Cardiac fibroblast (primary cell): ENCODE results near the gene TP53.

Experiments used
- DNase-seq, 2 donors: peaks; one replicate each; pipeline versions ENCODE4 v3.0.0 to v3.0.0-alpha.2; 2010; ENCODE audit warnings: low read depth in 2 of 2
- H3K4me3 ChIP-seq, 2 donors: replicated peaks in 1 of 2; 1 replicate in 1 of 2; 2 replicates in 1 of 2; pipeline ENCODE4 v1.5.1; 2011; ENCODE audit warnings: low read depth in 2 of 2, low read length in 2 of 2, mild to moderate bottlenecking in 2 of 2, moderate library complexity in 1 of 2
- TF ChIP-seq, protein P1 (sequence below): IDR thresholded peaks from one replicate; pipeline ENCODE4 v1.5.1; 2011; ENCODE audit warnings: low read depth, mild to moderate bottlenecking, low read length, inconsistent platforms

TP53 gene

DNA sequence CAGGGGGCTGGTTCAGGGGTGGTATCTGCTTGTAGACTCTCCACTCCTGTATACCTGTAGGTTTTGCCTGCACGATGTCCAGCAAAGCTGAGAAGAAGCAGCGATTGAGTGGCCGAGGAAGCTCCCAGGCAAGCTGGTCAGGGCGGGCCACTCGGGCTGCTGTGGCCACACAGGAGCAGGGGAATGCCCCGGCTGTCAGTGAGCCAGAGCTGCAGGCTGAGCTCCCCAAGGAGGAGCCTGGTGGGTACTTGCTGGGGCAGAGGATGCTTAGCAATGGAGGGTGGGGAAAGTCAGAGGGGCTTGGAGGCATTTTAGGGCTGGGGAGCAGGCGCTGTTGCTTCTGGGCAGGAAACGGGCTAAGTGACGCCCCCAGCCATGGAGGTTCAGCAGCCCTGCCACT lies 32.4 kb upstream of the TP53 start:
- H3K4me3 ChIP-seq: no peak overlapping the region
- DNase-seq: no peak
- TF ChIP-seq, protein P1, sequence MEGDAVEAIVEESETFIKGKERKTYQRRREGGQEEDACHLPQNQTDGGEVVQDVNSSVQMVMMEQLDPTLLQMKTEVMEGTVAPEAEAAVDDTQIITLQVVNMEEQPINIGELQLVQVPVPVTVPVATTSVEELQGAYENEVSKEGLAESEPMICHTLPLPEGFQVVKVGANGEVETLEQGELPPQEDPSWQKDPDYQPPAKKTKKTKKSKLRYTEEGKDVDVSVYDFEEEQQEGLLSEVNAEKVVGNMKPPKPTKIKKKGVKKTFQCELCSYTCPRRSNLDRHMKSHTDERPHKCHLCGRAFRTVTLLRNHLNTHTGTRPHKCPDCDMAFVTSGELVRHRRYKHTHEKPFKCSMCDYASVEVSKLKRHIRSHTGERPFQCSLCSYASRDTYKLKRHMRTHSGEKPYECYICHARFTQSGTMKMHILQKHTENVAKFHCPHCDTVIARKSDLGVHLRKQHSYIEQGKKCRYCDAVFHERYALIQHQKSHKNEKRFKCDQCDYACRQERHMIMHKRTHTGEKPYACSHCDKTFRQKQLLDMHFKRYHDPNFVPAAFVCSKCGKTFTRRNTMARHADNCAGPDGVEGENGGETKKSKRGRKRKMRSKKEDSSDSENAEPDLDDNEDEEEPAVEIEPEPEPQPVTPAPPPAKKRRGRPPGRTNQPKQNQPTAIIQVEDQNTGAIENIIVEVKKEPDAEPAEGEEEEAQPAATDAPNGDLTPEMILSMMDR: no peak

- TF ChIP-seq, protein P1: no peak
- DNase-seq: no peak
- H3K4me3 ChIP-seq: peak overlapping the region; percentile 68 to 71
These were observed 30.6 kb upstream of the TP53 start for GRCh38 chr17:7717756-7718350.

GRCh38 chr17:7716901-7717755 lies 29.8 kb upstream of the TP53 start, which contains the start of gene DNAH2:
TSS of gene DNAH2 (plus strand) at chr17:7717744. CDS start at chr17:7719735, 1,991 bp downstream.
- TF ChIP-seq, protein P1: peak; percentile 40
- peak within 1 kb of the TSS; percentile 68 to 71 for H3K4me3 ChIP-seq
- peak; percentile 92 to 96 for DNase-seq

- peak overlapping the region; percentile 68 to 71 for H3K4me3 ChIP-seq
- DNase-seq: no peak
- TF ChIP-seq, protein P1: no peak
These were observed 28.9 kb upstream of the TP53 start for GRCh38 chr17:7715936-7716886.

DNA sequence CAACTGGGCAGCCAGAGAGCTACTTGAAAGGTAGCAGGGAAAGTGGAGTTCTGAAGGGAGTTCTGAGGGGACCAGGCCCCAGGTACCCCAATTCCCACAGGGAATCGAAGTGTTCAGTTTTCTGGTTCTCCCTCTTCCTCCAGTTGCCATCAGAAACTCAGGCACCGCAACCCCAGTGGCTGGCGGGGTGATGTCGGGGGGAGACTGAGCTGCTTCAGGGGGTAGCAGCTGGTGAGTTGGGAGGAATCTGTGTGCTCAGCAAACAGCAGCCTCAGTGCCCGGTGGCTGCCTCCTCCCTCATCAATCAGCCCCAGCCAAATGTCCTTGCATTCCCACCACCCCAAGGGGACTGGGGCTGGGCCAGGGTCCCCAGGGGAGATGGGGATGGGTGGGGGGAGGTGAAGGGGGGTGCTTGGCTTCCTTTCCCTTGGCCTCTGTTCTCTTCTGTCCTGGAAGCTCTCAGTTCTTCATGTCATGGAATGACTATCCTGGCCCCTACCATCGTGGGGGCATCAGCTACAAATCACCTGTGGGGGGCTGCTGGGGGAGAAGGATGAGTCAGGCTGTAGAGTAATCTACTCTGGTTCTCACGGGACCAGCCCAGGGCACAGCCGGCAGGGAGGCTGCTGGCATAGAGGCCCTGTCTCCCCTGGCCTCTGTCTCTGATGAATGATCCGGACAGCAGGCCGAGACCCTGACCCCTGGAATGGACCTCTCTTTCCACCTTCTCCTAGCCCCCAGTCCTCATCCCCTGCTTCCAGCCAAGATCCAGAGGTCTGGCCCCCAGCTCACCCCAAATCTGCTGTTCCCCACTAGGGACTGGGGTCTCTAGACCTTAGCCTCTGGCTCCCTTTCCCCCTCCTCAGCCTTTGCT lies 27.7 kb upstream of the TP53 start:
- H3K4me3 ChIP-seq: no peak overlapping the region
- TF ChIP-seq, protein P1: no peak
- no peak for DNase-seq
